ENCODE data around the gene NLGN1. TPM values are rescaled to one million over a fixed set of nuclear protein-coding genes. Genes with fewer than 3 reads are reported as not detected.

The NLGN1 gene
- total RNA-seq, 1 experiment from 2014 or later = 4.2 TPM

DNA sequence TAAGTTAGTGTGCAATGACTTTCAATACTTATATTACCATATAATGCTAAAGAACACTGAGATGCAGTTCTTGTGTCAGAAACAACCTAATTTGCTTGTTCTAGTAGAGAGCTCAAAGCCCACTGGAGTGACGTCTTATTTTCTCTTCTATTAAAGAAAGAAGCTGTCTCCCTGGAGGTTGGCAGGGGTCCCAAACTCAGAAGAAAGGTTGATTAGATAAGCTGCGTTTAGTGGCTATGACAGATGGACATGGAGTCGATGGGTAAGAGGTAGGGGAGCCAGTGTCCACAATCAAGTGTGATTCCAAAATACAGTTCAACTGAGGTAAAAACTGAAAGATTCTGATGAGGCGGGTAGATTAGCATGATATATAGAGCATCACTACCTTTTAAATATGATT, 363.6 kb downstream of the NLGN1 start:
- DNase-seq (ENCODE audit: low read depth) = no peak

DNA sequence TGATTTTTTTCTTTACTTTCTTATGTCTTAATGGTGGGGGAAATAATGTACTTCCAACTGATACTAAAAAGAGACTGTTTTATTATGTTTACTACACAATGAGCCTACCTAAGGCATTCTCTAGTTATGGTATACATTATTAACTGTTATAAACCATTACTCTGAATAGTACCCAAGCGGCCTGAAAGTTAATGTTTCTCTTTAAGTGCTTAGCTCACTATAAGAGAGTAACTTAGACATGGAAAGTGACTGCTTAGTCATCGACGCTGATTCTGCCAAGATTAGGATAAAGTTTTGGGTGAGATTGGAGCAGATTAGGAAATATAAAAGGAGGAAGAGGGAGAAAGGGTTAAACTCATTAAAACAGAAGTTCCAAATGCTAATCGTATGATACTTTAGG, 365.0 kb downstream of the NLGN1 start:
- DNase-seq (ENCODE audit: low read depth) = no peak

DNA sequence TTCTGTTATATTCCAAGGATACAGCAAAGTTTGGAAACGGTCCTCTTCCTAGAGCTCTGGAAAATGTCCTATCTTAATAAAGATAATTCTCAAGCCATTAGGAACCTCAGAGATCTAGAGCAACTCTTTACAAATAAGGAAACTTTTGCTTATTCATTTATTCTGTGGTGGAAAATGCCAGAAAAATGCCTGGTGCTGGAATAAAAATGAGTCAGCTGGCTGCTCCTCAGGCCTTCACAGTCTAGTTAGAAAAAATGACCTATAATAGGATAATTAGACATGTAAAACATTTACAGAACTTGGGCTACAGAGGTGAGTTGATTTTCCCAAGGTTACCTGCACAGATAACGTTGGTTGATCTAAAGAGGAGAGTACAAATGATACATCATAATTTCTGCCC, 372.5 kb downstream of the NLGN1 start:
- peak; percentile 43 for DNase-seq (ENCODE audit: low read depth)

DNA sequence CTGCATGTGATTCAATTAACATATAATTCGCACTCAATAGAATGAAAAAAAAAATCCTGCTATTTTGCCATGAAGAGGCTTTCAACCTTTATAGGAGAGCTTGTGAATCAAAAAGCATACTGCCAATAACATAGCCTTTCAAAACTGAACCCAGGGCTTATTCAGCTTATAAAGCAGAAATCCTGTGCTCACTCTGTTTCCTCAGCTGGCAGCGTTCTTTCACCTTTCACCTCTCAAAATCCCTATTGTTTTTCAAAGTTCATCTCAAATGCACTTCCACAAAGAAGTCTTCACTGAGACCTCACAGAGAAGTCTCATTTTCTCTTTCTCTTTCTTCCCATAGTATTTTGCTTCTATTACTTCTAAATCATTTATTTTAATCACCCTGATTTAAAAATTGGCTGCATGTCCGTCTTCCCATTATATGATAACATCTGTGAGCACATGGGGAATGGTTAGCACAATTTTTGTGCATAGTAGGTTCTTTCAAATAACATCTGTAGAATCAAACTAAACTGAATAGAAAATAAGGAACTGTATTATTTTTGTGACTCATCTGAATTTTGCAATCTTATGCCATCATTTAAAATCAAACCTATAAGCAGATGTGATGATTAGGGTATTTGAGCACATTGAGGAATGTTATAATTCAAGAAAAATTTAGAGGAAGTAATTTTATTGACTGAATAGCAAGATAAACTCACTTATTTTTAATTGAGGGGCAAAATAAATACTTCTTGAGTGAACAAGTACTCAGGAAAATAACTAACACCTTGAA, 373.4 kb downstream of the NLGN1 start:
- no peak for DNase-seq (ENCODE audit: low read depth)

DNA sequence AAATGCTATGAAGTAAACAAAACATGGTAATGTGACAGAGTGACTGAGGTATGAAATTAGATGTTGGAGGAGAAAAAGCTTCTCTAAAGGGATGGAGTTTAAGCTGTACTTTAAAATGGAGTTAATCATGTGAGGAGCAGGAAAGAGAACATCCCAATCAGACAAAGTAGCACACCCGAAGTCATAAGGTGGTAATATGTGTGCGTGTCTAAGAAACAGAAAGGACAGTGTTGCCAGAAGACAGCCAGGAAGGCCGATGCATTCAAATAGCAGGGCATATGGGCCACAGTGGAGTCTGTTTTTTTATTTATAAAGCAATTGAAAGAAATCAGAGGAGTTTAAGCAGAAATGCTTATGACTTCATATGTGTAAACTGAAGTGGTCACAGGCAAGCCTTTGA, 376.3 kb downstream of the NLGN1 start:
- no peak for DNase-seq (ENCODE audit: low read depth)

DNA sequence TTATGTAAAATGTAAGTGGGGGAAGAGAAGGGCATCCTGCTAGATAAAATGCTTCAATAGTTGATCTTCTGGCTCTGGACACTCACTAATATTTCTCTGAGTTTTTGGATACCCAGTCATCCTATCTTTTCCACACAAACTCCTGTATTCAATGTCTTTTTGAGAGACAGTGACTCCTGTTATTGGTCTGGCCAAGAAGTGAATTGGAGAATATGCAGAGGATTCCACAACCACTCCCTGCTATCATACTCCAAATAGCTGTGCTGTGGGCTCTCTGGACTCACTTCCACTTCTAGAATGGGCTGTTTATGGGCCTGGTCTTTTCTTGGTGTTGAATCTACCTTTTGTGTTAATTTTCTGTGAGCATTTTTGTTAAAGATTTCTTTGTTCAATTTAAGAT, 376.8 kb downstream of the NLGN1 start:
- DNase-seq (ENCODE audit: low read depth) = no peak

DNA sequence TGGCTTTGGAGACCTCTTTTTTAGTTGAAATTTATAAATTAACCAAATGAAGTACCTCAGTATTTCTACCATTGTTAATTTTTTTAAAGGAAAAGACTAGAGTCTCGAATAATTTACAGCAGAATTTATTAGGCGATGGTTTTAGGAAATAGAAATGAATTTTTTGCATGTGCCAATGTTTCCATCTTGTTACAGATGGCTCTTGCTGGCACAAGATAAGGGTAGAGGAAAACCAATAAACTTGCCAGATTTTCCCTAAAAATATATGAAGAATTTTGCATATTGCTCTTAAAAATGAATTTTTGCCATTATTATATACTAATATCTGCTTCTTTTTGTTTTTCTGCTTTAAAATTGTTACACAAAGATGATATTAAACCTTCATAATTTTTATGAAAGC, 380.7 kb downstream of the NLGN1 start:
- DNase-seq (ENCODE audit: low read depth) = no peak

DNA sequence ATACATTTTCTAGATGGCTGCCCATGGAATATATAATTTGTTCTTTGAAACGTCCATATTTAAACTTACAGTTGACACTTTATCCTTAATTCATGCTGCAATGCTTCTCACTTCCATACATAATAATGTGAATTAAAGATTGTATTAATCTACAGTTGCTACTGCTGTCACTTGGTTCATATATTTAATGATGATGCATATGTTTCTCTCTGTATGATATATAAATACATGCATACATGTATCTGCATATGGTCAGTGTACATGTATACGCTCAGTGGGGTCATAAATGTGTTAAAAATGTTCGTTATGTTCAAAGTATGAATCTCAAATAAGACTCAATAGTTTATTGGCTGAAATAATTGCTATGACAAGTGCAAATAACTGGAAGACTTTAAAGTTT, 382.5 kb downstream of the NLGN1 start:
- no peak for DNase-seq (ENCODE audit: low read depth)

DNA sequence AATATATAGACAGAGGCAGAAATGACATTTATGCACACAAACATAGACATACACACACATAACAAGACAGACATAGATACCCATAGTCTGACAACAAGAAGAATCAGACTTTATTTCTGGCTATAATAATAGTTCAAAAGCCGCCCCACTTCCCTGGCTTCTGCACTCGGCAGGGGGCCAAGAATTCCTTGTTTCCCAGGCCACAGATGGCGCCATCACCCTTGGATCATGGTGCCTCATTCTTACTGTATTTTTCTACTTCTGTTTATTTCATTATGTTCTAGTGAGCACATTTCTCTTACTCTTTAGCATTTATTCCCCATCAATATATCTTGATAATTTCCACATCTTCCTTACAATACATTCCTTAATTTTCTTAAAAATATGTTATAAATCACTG, 387.5 kb downstream of the NLGN1 start:
- peak; percentile 35 for DNase-seq (ENCODE audit: low read depth)

DNA sequence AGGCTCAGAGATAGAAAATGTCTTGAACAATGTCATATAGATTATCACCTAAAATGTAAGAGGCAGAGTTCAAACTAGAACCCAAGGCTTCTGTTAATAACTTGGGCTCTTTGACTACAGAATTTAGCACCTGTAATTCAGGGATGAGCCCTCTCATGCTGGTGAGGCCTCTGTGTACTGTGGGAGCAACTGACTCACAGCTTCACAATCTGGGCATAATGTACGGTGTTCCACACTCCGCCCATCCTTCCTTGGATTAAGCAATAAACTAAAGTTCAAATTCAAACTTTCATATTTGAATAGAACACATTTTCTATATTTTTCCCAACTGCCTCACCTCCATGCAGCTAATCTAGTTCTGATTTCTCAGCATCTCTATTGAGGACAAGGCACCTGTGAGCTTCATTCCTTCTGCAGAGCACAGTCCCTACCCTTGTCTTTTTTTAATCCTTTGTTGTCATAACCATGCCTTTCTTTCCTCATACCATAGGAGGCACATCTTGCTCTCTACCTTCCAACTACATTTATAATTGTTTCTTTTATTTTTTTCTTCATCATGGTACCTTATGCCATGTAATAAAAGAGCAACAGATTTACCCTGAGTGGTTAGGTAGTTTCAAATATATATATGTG, 392.1 kb downstream of the NLGN1 start:
- DNase-seq (ENCODE audit: low read depth) = peak; percentile 8

DNA sequence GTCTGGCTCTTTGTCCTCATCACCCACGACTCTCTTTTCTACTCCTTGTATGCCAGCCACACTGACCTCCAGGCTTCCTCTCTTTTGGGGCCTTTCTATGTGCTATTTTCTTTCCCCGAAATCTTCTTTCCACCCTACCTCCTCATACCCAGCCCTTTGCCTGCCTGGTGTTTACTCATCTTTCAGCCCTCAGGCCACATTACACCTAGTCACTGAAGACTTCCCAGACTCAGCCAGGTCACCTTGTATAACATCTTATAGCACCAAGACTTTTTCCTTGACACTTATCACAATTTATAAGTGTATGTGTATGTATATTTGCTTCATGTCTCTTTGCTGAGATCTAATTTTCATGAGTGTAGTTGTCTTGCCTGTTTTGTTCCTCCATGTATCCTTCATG, 396.4 kb downstream of the NLGN1 start:
- peak; percentile 22 for DNase-seq (ENCODE audit: low read depth)

DNA sequence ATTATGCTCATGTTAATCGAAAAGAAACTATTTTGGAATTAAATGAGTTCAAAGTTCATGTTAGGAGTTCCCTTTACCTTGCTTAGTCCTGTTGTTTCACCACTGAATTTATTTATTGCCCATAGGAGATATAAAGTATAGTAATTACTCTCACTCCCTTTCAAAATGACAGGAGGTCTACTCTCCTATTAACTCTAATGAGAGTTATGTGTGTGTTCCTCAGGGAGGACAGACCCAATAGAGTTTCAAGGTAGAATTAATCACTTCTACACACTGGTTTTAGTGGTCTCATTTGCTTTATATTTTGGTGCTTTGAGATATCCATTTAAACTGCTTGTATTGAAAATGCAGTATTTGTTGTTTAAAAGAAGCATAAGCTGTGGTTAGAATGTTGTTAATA, 398.9 kb downstream of the NLGN1 start:
- DNase-seq (ENCODE audit: low read depth) = no peak

DNA sequence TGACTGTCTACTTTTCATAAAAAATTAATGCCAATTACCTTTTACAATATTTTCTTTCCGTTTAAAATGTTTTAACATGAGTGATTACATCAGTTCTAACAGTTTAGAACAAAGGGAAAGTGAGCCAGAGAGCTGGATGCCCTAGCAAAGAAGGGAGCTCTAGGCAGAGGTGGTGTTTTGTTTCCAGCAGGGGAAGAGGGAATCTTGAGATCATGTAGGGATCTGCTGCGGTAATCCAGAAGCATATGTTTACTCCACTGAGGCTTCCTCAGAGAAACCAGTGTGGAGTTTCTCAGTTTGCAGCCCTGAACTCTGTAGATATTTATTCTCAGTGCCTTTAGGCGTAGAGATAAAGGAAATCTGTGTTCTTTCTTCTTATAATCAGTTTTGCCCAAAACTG, 399.3 kb downstream of the NLGN1 start:
- DNase-seq (ENCODE audit: low read depth) = no peak

DNA sequence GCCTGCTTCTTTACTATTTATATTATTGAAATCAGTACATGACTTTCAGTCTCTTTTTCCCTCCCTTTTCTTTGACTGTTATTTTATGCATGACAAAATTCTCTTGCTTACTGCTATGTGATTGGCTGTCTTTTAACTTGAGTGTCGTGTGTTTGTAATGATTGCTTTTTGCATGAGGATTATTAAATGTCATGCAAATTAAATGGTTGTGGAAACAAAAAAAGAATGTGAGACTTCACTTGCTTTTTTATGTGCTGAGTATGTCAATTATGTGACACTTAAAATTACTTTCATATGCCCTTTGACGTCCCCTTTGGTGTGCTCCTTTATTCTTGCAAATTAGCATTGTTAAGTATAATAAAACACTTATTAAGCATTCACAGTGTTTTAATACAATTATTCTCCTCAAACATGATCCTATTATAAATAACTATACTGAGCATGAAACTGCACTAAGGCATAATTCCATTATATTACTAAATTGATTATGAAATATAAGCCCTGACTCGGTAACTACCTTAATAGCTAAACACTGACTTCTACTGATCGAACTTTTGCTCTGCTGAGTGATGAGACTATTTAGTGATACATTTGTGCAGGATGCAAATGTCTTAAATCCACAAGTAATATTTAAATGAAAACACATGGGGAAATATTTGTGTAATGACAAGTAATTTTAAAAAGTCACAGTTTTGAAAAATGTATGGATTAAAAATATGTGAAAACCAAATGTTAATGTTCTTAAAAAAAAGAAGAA, 401.7 kb downstream of the NLGN1 start:
- DNase-seq (ENCODE audit: low read depth) = no peak

DNA sequence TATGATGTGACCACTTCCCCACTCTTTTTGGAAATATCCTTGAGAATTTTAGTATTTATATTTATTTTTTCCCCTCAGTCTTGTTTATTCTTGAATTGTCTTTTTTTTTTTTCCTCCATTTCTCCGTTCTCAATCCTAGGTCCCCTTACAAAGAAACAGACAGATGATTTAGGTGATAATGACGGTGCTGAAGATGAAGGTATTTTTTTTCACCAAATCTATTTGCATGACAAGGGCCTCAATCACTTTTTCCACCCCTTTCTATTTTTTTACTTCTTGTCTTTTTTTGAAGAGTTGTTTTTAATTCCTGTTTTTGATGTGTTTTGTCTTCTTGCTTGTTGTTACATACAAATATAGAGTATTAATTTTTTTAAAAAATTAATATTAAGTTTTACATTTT, 402.6 kb downstream of the NLGN1 start:
- no peak for DNase-seq (ENCODE audit: low read depth)

DNA sequence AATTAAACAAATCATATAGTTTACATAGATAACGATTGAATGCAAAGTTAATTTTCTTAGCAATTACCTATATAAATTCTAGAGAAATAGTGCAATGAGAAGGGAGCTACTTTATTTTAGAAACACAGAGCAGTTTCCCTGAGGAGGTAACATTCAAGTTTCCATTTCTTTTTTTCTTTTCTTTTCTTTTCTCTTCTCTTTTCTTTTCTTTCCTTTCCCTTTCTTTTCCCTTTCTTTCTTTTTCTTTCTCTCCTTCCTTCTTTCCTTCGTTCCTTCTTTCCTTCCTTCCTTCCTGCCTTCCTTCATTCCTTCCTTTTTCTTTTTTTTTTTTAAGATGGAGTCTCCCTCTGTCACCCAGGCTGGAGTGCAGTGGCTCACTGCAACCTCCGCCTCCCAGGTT, 417.3 kb downstream of the NLGN1 start:
- no peak for DNase-seq (ENCODE audit: low read depth)

DNA sequence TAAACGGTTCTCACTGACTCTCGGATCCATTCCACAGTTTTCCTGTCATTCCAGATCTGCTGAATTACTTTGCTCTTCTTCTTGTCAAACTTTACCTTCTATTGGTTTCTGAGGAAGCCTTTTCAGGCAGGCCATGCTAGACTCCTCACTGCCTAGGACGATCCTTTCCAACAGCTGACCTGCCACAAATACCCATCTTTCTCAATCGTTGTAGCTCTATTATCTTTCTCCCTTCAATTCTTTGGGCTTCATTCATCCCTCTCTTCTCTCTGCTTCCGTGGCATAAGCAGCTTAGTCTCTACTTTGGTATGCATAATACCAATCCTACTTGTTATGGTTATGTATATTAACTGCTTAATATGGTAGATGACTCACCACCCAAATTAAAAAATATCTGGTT, 421.8 kb downstream of the NLGN1 start:
- DNase-seq (ENCODE audit: low read depth) = no peak

DNA sequence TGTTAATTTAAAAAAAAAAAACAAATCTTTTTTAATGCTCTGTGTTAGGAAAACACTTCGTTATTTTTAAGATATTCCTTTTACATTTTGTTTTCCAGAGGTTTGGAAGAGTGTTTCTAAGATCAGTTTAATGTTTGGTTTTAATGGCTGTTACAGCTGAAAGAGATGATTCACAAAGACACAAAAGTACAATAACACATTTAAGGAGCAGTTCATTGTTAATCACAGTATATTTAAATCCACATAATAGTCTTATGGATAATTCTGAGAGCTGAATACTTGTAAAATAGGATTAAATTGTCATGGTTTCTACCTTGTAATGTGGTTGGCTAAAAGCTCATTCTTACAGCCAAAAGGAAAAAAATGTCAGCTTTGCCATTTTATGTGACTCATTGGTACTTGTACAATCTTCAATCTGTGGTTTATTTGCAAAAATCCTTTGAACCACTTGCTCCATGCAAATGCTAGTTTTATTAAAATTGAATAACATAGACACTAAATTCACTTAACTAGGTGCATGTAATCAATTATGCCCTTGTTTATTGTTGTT, 426.4 kb downstream of the NLGN1 start:
- peak; percentile 62 for DNase-seq (ENCODE audit: low read depth)

DNA sequence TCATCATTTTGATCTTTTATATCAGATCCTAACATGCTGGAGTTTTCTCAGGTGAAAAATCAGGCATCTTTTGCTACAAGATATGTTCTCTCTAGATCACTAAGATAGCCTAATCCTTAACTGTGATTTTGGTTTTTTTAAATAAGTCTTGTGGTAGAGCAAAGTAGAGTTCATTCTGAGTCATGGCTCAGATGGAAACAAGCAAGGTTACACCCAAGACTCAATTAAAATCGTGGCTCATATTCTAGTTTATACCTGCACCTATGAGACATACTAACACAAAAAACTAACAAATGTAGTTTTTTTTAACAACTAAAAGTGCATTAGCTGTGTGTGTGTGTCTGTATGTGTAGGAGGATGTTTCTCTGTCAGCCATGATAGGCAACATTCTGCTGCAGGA, 428.2 kb downstream of the NLGN1 start:
- peak; percentile 60 for DNase-seq (ENCODE audit: low read depth)

DNA sequence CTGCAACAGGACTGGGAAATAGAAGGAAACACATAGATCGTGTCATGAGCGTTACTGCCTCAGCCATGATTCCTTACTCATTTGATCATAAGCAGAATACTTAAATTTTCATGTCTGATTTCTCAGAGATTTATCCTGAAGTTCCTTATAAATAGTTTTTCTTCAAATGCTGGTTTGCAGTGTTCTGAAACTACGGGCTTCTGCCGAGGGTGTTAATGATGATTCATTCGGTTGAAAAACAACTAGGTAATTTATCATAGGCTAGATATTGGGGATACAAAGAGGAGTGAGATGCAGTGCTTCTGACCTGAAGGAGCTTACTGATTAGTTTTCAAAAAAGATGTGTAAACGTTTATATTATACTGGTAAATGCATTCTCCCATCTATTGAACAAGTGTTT, 428.9 kb downstream of the NLGN1 start:
- DNase-seq (ENCODE audit: low read depth) = peak; percentile 18

DNA sequence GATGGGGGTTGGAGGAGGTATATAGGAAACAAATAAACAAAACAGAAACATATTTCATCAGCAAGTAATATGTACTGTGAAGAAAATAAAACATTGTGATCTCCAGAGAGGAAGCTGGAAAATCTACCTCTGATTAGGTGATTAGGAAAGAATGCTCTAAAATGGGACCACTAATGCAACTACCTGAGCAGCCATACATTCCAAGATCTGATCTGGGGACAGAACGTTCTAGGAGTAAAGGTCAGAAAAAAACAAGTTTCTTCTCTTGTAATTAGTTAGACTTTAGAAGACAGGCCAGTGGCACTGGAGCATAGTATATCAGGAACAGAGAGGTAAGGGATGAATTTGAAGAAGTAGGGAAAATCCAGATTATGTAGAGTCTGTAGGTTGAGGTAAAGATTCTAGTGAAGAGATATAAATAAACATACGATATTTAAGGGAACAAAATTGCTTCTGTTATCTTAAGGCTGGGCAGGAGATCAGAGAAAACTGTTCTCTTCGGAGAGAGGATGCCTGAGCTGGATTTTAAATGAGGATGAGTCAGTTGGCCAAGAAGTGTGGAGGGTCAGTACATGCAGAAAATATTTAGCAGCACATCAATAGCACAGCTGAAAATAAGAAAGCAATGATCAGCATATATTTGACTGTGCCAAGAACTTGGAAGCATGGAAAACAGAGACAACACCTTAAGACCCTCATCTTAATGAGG, 429.5 kb downstream of the NLGN1 start:
- DNase-seq (ENCODE audit: low read depth) = peak; percentile 51

DNA sequence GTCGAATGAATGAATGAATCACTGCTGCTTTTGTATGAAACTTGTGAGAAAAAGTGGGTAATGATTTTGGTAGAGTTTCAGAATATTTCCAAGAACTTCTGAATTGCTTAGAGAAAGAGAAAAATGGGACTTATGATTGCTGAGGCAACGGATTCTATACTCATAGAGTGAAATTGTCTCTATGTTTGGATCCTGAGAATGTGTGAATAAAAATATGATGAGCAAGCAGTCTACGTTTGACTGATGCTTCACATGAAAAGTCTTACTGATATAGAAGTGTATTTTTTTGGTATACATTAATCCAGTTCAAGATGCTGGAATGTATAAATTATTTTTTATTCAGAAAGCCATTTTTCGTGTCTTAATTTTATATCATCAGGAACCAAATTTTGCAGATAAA, 441.1 kb downstream of the NLGN1 start:
- DNase-seq (ENCODE audit: low read depth) = no peak

All from M059J (cell line).